IMR-90 (cell line): ENCODE measurements around the gene ALDH7A1.

Experiments
- BHLHE40 ChIP-seq: fragments of 150-350 bp; IDR thresholded peaks from 2 replicates; pipeline ENCODE4 v1.6.1; 2016; ENCODE audit warnings: mild to moderate bottlenecking, low read depth, low read length
- CEBPB ChIP-seq: IDR thresholded peaks from 2 replicates; pipeline ENCODE4 v1.6.1; 2012; ENCODE audit warnings: low read depth, low read length, improper control_type of control experiment
- CHD1 ChIP-seq: IDR thresholded peaks from 2 replicates; pipeline ENCODE4 v1.6.1; 2012; ENCODE audit warnings: low read depth, low read length, improper control_type of control experiment
- FOS ChIP-seq: fragments of 150-350 bp; IDR thresholded peaks from 2 replicates; pipeline ENCODE4 v1.6.1; 2016; ENCODE audit warnings: low read depth, low read length
- MAZ ChIP-seq: IDR thresholded peaks from 2 replicates; pipeline ENCODE4 v1.6.1; 2012; ENCODE audit warnings: low read depth, mild to moderate bottlenecking, low read length, improper control_type of control experiment, moderate library complexity, borderline replicate concordance
- MXI1 ChIP-seq: IDR thresholded peaks from 2 replicates; pipeline ENCODE4 v1.6.1; 2012; ENCODE audit warnings: low read depth, mild to moderate bottlenecking, low read length, moderate library complexity, borderline replicate concordance
- NFE2L2 ChIP-seq: fragments of 150-350 bp; IDR thresholded peaks from 2 replicates; pipeline ENCODE4 v1.6.1; 2016; ENCODE audit warnings: low read depth, mild to moderate bottlenecking, low read length
- POLR2A ChIP-seq: IDR thresholded peaks from 2 replicates; pipeline ENCODE4 v1.6.1; 2012; ENCODE audit warnings: mild to moderate bottlenecking, low read depth, low read length
- RAD21 ChIP-seq: IDR thresholded peaks from 2 replicates; pipeline ENCODE4 v1.6.1; 2012; ENCODE audit warnings: low read length, improper control_type of control experiment
- RCOR1 ChIP-seq: IDR thresholded peaks from 2 replicates; pipeline ENCODE4 v1.6.1; 2012; ENCODE audit warnings: mild to moderate bottlenecking, low read length, improper control_type of control experiment; ENCODE audit not compliant: insufficient replicate concordance
- SMC3 ChIP-seq: fragments of 150-350 bp; IDR thresholded peaks from 2 replicates; pipeline ENCODE4 v1.6.1; 2016; ENCODE audit warnings: low read depth, mild to moderate bottlenecking, antibody characterized with exemption, low read length, moderate library complexity
- TF ChIP-seq, protein P1 (sequence below): conservative IDR thresholded peaks from 2 replicates; pipeline ENCODE4 v1.5.1; 2012; ENCODE audit warnings: mild to moderate bottlenecking, low read depth, low read length, improper control_type of control experiment
- TF ChIP-seq, protein P2 (sequence below): fragments of 150-350 bp; IDR thresholded peaks from 2 replicates; pipeline ENCODE4 v1.6.1; 2016; ENCODE audit warnings: low read depth, mild to moderate bottlenecking, low read length, moderate library complexity, borderline replicate concordance
- TF ChIP-seq, protein P3 (sequence below): fragments of 150-350 bp; IDR thresholded peaks from 2 replicates; pipeline ENCODE4 v1.6.1; 2017; ENCODE audit warnings: mild to moderate bottlenecking, antibody characterized with exemption, low read length, low read depth

DNA sequence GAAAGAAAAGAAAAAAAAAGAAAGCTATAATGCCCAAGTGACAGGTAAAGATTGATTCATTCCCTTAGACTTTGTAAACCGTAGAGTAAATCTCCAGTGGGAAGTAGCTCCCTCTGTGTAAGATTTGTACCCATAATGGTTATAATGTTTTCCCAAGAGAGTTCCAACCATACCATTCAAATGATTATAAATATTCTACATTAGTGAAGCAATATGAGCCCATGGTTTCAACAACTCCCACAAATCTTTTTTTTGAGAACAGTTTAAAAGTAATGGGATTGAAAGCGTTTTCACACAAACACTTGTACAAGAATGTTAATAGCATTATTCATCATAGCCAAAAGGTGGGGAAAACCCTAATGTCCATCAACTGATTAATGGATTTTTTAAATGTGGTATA, 113.8 kb downstream of the ALDH7A1 start:
- TF ChIP-seq, protein P1, sequence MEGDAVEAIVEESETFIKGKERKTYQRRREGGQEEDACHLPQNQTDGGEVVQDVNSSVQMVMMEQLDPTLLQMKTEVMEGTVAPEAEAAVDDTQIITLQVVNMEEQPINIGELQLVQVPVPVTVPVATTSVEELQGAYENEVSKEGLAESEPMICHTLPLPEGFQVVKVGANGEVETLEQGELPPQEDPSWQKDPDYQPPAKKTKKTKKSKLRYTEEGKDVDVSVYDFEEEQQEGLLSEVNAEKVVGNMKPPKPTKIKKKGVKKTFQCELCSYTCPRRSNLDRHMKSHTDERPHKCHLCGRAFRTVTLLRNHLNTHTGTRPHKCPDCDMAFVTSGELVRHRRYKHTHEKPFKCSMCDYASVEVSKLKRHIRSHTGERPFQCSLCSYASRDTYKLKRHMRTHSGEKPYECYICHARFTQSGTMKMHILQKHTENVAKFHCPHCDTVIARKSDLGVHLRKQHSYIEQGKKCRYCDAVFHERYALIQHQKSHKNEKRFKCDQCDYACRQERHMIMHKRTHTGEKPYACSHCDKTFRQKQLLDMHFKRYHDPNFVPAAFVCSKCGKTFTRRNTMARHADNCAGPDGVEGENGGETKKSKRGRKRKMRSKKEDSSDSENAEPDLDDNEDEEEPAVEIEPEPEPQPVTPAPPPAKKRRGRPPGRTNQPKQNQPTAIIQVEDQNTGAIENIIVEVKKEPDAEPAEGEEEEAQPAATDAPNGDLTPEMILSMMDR, result no peak
- no peak for TF ChIP-seq RAD21
- no peak for TF ChIP-seq MAZ
- TF ChIP-seq NFE2L2, result no peak
- TF ChIP-seq MXI1, result no peak
- TF ChIP-seq, protein P2, sequence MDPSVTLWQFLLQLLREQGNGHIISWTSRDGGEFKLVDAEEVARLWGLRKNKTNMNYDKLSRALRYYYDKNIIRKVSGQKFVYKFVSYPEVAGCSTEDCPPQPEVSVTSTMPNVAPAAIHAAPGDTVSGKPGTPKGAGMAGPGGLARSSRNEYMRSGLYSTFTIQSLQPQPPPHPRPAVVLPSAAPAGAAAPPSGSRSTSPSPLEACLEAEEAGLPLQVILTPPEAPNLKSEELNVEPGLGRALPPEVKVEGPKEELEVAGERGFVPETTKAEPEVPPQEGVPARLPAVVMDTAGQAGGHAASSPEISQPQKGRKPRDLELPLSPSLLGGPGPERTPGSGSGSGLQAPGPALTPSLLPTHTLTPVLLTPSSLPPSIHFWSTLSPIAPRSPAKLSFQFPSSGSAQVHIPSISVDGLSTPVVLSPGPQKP, result no peak
- no peak for TF ChIP-seq RCOR1
- no peak for TF ChIP-seq FOS
- TF ChIP-seq, protein P3, sequence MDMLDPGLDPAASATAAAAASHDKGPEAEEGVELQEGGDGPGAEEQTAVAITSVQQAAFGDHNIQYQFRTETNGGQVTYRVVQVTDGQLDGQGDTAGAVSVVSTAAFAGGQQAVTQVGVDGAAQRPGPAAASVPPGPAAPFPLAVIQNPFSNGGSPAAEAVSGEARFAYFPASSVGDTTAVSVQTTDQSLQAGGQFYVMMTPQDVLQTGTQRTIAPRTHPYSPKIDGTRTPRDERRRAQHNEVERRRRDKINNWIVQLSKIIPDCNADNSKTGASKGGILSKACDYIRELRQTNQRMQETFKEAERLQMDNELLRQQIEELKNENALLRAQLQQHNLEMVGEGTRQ, result no peak
- no peak for TF ChIP-seq CHD1
- peak; percentile 93 for TF ChIP-seq CEBPB
- no peak for TF ChIP-seq POLR2A
- TF ChIP-seq SMC3, result no peak
- no peak for TF ChIP-seq BHLHE40
